Duodenal mucosa (tissue), 2 donors: Measurements from ENCODE around the gene GNG7.
"Not testable (repeated sequence)": the region's sequence is repeated elsewhere in the genome, so short reads cannot be mapped to it uniquely, and the experiment has no call there.

Source experiments
- H3K27ac ChIP-seq: one replicate; pipeline ENCODE4 v1.7.0; 2013; ENCODE audit warnings: low read depth, low read length
- H3K27me3 ChIP-seq, 2 donors: one replicate each; pipeline ENCODE4 v1.7.0; 2013; ENCODE audit warnings: low read length in 2 of 2, control low read depth in 1 of 2; ENCODE audit not compliant: insufficient read depth in 2 of 2, control insufficient read depth in 1 of 2
- H3K36me3 ChIP-seq, 2 donors: one replicate each; pipeline ENCODE4 v1.7.0; 2013; ENCODE audit warnings: low read length in 2 of 2, control low read depth in 1 of 2; ENCODE audit not compliant: insufficient read depth in 2 of 2, control insufficient read depth in 1 of 2
- H3K4me1 ChIP-seq, 2 donors: one replicate each; pipeline ENCODE4 v1.7.0; 2013; ENCODE audit warnings: low read length in 2 of 2, control low read depth in 1 of 2; ENCODE audit not compliant: insufficient read depth in 2 of 2, control insufficient read depth in 1 of 2
- H3K4me3 ChIP-seq, 2 donors: one replicate each; pipeline ENCODE4 v1.7.0; 2013; ENCODE audit warnings: low read length in 2 of 2, low read depth in 1 of 2
- H3K9ac ChIP-seq, 2 donors: one replicate each; pipeline ENCODE4 v1.7.0; 2013; ENCODE audit warnings: low read length in 2 of 2, low read depth in 1 of 2
- H3K9me3 ChIP-seq, 2 donors: one replicate each; pipeline ENCODE4 v1.7.0; 2013; ENCODE audit warnings: low read length in 2 of 2, control low read depth in 1 of 2; ENCODE audit not compliant: control insufficient read depth in 1 of 2

The GNG7 gene

DNA sequence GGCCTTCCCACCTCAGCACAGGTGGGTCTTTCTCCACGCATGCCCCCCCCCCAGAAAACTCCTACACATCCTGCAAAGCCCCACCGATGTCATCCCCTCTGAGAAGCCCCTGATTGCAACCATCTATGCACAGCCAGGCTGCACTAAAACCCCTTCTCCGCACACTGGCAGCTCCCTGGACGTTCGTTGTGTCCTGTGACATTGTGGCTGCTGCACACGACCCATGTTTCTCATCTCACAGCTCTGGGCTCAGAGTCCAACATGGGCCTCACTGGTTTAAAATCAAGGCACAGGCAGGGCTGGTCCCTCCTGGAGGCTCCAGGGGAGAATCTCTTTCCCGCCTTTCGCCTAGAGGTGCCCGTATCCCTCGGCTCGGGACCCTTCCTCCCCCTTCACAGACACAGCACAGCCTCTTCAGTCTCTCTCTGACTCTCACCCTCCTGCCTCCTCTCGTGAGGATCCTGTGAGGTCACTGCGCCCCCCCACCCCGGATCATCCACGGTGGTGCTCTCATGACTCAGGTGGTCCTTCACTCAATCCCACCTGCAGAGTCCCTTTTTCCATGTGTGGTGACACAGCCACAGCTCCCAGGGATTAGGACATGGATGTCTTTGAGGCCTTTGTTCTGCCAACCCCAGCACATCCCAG lies 155.3 kb downstream of the GNG7 start:
- H3K9me3 ChIP-seq = no peaks in the 10 kb centered on the region
- peaks cover 14 to 36% of the 10 kb centered on the region in 2 donors for H3K4me1 ChIP-seq
- H3K27me3 ChIP-seq = no peaks in the 10 kb centered on the region
- peak overlapping the region; percentile 20 for H3K27ac ChIP-seq
- H3K4me3 ChIP-seq = no peak overlapping the region
- H3K36me3 ChIP-seq = no peaks in the 10 kb centered on the region
- no peak overlapping the region for H3K9ac ChIP-seq

DNA sequence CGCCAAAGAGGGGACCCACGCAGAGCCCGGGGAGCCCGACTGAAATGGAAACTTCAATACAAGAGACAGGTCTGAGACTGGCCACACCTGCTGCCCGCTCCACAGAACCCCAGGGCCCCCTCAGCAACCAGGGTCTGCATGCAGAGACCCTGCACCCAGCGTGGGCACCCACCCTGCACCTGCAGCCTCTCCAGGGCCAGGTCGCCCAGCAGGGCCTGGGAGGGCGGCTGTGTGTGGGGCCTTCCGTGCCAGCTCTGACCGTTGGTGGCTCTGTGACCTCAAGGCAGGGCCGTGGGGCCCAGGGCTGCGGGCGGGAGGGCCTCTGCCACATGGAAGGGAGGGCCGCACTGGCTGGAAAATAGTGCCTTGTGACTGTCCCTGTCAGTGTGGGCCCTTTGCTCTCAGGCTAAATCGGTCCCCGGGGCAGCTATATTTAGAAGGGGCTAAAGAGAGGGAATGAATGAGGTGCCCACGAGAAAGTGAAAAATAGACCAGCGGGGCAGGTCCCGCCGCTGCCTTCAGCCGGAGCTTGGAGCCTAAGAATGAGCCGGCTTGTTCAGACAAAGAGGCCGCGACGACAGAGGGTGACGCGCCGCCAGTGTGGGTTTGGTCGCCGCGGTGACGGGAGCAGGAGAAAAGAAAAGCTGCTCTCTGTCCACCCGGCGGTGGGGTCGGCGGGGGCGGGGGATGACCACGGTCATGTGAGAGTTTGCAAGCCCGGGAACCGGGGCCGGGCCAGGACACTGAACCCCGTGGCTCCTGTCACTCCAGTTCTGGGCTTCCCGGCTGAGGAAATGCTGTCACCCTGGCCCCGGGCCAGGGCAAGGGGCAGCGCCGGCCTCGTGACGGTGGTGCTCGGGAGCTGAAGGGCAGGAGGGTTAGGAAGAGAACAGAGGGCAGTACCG lies 156.1 kb downstream of the GNG7 start:
- no peaks in the 10 kb centered on the region for H3K9me3 ChIP-seq
- H3K27ac ChIP-seq = peak overlapping the region; percentile 77
- H3K27me3 ChIP-seq = no peaks in the 10 kb centered on the region
- peaks cover 14 to 36% of the 10 kb centered on the region in 2 donors for H3K4me1 ChIP-seq
- peak overlapping the region in 1 of 2 donors; percentile 40 for H3K4me3 ChIP-seq
- H3K9ac ChIP-seq = peak overlapping the region in 1 of 2 donors; percentile 59
- no peaks in the 10 kb centered on the region for H3K36me3 ChIP-seq

DNA sequence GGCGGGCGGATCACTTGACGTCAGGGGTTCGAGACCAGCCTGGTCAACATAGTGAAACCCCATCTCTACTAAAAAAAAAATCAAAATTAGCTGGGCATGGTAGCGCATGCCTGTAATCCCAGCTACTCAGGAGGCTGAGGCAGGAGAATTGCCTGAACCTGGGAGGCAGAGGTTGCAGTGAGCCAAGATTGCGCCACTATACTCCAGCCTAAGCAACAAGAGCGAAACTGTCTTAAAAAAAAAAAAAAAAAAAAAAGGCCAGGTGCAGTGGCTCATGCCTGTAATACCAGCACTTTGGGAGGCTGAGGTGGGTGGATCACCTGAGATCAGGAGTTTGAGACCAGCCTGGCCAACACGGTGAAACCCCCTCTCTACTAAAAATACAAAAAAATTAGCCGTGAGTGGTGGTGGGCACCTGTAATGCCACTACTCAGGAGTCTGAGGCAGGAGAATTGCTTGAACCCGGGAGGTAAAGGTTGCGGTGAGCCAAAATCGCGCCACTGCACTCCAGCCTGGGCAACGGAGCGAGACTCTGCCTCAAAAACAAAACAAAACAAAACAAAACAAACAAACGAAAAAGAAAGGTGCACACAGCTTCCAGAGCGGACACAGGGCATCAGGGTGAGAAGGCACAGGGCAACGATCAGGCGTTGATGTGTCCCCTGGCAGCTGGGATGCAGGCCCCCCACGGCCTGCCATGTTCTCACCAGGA lies 156.9 kb downstream of the GNG7 start:
- H3K27me3 ChIP-seq, H3K36me3 ChIP-seq, H3K27ac ChIP-seq, H3K9me3 ChIP-seq, H3K4me3 ChIP-seq: not testable (repeated sequence)
- H3K9ac ChIP-seq = peak overlapping the region in 1 of 2 donors; percentile 59
- peaks cover 14 to 30% of the 10 kb centered on the region in 2 donors for H3K4me1 ChIP-seq

DNA sequence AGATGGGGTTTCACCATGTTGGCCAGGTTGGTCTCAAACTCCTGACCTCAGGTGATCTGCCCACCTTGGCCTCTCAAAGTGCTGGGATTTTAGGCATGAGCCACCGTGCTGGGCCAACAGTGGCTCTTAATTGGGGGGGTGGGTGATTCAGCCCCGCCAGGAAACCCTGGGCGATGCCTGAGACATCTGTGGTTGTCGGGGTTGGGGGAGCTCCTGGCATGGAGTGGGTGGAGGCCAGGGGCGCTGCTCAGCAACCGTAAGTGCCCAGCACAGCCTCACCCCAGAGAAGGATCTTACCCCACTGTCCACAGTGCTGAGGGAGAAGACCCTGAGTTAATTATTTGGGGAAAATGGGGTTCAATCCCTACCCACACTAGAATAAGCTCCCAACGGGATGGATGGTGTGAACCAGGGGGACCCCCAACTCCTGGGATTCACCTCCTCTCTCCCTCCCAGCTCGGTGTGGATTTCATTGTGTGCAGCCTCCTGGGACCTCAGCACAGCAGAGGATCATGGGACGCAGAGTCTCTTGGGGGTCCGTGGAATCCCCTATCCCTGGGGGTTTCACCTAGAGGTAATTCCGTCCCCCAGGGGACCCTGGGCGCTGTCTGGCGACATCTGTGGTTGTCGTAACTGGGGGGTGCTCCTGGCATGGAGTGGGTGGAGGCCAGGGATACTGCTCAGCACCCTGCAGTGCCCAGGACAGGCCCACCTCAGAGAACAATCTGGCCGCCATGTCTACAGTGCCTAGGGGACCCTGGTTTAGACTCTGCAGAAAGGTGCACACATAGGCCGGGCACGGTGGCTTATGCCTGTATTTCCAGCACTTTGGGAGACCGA lies 157.7 kb downstream of the GNG7 start:
- Histone ChIP-seq H3K36me3 (no peaks in the 10 kb centered on the region), H3K4me1 (peaks cover 14 to 24% of the 10 kb centered on the region in 2 donors), H3K4me3 (no peak overlapping the region), H3K9ac (no peak overlapping the region), H3K27ac (peak overlapping the region; percentile 42), H3K27me3 (no peaks in the 10 kb centered on the region), H3K9me3 (no peaks in the 10 kb centered on the region)

DNA sequence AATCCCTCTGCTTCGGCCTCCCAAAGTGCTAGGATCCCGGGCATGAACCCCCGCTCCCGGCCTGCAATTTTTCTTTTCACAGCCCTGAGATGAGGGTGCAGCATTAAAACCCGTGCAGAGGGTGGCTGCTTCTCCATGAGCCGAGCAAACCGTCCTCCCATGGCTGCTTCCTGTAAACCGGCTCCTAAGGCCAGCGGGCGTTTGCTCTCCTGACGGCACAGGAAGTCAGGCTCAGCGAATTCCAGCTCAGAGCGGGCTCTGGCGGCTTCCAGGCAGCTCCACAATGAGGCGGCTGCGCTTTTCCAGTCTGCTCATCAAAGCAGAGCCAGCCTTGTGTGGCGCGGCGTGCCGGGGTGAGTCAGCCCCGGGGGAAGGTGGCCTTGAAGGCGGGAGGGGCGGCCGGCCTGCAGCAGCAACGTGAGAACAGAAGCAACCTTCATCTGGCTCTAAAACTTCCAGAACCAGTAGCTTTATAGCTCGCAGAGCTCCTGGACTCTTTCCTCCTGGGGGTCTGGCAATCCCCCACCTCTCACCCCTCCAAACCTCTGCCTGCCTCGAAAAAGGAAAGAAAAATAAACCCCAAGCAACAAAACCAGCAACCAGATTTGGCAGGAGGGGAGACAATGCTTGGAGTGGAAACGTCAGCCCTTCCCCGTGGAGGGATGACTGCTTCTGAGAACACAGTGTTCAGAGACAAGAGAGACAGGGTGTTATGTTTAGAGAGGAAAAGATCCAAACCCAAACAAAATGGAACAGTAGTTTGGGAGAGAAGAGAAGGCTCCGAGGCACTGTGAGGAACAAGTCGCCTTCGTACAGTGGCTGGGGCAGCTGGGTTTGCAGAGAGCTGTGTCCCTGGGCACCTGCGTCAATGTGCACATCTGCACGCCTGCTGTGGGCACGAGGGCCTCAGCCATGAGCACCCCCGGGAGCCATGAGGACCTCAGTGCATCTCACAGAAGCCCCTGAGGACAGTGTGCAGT lies 158.7 kb downstream of the GNG7 start:
- peaks cover 14 to 24% of the 10 kb centered on the region in 2 donors for H3K4me1 ChIP-seq
- no peaks in the 10 kb centered on the region for H3K36me3 ChIP-seq
- H3K4me3 ChIP-seq = no peak overlapping the region
- no peaks in the 10 kb centered on the region for H3K27me3 ChIP-seq
- H3K9ac ChIP-seq = peak overlapping the region; percentile 4 to 23
- H3K27ac ChIP-seq = peak overlapping the region; percentile 79
- H3K9me3 ChIP-seq = no peaks in the 10 kb centered on the region

DNA sequence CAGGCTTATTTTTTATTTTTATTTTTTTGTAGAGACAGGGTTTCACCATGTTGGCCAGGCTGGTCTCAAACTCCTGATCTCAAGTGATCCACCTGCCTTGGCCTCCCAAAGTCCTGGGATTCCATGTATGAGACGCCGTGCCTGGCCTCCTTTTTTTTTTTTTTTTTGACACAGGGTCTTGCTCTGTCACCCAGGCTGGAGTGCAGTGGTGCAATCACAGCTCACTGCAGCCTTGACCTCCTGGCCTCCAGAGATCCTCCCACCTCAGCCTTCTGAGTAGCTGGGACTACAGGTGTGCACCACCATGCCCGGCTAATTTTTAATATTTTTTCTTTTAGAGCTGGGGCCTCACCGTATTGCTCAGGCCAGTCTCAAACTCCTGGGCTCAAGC lies 159.4 kb downstream of the GNG7 start:
- H3K4me3 ChIP-seq, H3K36me3 ChIP-seq, H3K9me3 ChIP-seq, H3K27me3 ChIP-seq: not testable (repeated sequence)
- H3K4me1 ChIP-seq = peaks cover 14 to 24% of the 10 kb centered on the region in 2 donors
- peak overlapping the region; percentile 4 to 23 for H3K9ac ChIP-seq
- H3K27ac ChIP-seq = peak overlapping the region; percentile 79

DNA sequence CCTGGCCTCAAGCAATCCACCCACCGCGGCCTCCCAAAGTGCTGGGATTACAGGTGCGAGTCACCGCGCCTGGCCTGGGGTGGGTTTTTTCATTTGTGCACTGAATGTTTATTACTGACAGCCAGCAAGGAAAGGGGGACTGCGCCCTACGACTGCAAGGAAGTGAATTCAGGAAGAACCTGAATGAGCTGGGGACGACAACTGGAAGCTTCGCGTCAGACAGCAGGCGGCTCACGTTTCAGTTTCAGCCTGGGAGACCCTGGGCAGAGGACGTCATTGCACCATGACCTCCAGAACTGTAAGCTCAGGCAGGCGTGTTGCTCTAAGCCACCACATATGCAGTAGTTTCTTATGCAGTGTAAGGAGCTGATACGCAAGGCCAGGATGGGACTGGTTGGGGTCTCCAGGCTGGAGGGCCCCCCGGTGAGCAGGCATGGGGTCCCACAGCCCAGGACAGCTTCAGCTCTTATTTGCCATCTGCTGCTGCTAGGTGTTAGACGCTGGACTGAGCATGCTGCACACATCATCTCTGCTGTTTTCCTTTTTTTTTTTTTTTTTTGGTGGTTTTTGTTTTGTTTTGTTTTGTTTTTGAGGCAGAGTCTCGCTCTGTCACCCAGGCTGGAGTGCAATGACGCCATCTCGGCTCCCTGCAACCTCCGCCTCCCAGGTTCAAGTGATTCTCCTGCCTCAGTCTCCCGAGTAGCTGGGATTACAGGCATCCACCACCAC lies 160.0 kb downstream of the GNG7 start:
- Histone ChIP-seq H3K27ac (peak overlapping the region; percentile 17), H3K27me3 (no peaks in the 10 kb centered on the region), H3K9me3 (no peaks in the 10 kb centered on the region), H3K4me1 (peaks cover 14 to 24% of the 10 kb centered on the region in 2 donors), H3K36me3 (no peaks in the 10 kb centered on the region), H3K4me3 (no peak overlapping the region), H3K9ac (no peak overlapping the region)

DNA sequence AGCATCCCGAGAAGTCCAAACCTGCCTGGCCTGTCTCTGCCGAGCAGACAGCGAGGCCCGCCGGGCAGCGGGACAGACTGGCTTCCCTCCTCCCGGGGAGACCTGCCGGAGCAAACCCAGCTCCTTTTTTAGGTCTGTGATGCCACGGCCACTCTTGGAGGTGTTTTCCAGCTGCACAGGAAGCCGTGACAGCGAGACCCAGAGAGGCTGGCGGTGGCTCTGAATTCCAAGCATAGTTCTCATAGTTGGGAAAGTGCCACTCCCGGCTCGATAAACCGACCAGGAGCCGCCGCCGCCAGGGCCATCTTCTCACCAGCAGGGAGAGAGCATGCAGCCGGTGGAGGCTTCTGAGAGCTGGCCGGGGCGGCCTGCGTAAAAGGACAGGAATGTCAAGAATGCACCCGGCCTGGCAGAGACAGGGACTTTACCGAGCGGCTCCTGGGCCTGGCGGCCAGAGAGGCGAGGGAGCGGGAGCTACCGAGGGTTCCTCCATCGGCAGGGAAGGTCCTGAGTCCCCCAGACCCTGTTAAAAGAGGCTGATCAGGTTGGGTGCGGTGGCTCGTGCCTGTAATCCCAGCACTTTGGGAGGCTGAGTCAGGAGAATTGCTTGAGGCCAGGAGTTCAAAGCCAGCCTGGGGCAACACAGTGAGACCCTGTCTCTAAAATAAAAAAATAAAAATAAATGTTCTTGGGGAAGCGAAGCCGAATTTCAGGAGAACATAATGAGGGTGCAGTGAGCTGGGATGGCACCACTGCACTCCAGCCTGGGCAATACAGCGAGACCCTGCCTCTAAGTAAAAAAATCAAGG lies 161.6 kb downstream of the GNG7 start:
- Histone ChIP-seq H3K27ac (peak overlapping the region; percentile 75), H3K4me1 (peaks cover 6 to 19% of the 10 kb centered on the region in 2 donors), H3K4me3 (peak overlapping the region in 1 of 2 donors; percentile 28), H3K9me3 (no peaks in the 10 kb centered on the region), H3K9ac (peak overlapping the region in 1 of 2 donors; percentile 18), H3K36me3 (no peaks in the 10 kb centered on the region), H3K27me3 (no peaks in the 10 kb centered on the region)
